NCI-H187 treated with DMSO at 0.1 percent for 48 hours (cell line): ENCODE measurements around the gene PRRT4.

ENCODE experiments used
- DNase-seq: peaks from one replicate; lab custom pipeline; 2025; lab: John Stamatoyannopoulos, UW

Gene PRRT4

GRCh38 chr7:128361411-128362379, at the start of gene PRRT4:
PRRT4 (minus strand) TSS chr7:128361690.
- no peak for DNase-seq

DNA sequence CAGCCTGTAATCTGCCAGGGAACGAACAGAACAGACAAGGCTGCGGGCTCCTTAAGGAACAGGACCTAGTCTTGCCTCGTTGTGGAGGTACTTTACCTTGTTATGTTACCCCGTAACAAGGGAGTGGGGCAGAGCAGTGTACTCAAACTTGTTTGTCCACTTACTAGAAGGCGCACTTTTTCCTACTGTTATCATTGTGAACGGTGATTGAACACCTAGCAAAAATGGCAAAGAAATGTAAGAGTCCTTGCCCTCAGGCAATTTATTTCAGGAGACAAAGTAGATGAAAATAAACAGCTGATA, 48.9 kb upstream of the PRRT4 start:
- DNase-seq: no peak

- no peak for DNase-seq
These were observed 48.3 kb upstream of the PRRT4 start, which contains the start of gene IMPDH1 for GRCh38 chr7:128409596-128410450. IMPDH1 (minus strand) TSS chr7:128409982; CDS start chr7:128409901, 81 bp downstream.

- no peak for DNase-seq
These were observed 47.5 kb upstream of the PRRT4 start for GRCh38 chr7:128408709-128409595.

DNA sequence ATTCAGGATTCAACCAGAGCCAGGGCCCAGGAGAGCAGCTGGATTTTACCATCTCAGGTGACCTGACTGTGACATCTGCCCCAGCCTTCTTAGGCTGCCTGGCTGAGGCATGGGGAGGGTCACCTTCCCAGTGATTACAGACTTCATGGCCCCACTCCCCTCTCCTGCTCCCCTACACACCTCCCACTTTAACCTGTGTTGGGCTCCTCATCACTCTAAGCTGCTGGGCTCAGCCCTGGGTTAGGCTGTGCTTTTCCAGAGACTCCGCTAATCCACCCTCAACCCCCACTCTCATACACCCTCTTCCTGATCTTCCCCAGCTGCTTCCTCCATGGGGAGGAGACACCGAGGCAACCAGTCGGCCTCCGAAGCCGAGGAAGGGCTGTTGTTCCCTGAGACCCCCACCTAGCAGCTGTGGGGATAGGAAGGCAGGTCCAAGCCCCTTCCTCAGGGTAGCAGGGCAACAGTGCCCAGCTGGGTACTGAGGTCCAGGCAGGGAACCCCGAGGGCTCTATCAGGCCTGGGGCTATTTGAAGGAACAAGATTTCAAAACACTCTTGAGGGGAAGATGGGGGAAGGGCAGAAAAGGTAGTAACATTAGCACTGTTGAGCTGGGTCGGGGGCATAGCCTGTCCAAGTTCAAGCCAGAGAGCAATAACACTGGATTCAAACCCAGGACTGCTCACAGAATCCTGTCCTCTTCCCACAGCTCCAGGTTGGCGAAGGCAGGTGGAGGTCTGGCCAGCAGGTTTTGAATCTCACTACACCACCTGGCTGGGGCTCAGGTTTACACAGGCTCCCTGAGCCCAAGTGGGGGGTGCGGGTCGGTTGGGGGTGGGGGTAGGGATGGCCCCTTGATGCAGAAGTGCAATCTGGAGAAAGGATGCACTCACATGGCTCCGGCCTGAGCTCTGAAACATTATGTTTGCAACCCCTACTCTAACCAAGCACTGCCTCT, 46.5 kb upstream of the PRRT4 start:
- no peak for DNase-seq

- DNase-seq: no peak
These were observed 45.7 kb upstream of the PRRT4 start for GRCh38 chr7:128407233-128407589.

GRCh38 chr7:128406314-128407232, 45.1 kb upstream of the PRRT4 start:
- no peak for DNase-seq

- no peak for DNase-seq
These were observed 44.2 kb upstream of the PRRT4 start for GRCh38 chr7:128405471-128406313.

- no peak for DNase-seq
These were observed 43.5 kb upstream of the PRRT4 start for GRCh38 chr7:128404886-128405470.

GRCh38 chr7:128404143-128404681, 42.7 kb upstream of the PRRT4 start:
- DNase-seq: no peak

DNA sequence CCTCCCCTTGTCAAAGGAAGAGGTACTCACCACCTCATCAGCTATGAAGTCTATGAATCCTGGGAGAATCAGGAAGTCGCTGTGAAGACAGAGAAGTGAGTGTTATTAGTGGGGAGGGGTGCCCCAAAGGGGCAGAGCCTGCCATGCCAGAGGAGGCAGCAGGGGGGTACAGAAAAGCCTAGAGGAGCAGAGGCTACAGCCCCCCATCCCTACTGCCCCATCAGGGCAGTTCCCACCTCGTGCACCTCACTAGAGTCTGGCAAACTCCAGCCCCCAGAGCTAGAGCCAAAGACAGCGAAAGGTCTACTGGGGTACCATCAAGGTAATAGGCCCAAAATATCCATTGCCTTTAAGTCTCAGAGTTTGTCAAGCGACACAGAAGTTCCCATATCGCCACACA, 42.2 kb upstream of the PRRT4 start:
- no peak for DNase-seq

DNA sequence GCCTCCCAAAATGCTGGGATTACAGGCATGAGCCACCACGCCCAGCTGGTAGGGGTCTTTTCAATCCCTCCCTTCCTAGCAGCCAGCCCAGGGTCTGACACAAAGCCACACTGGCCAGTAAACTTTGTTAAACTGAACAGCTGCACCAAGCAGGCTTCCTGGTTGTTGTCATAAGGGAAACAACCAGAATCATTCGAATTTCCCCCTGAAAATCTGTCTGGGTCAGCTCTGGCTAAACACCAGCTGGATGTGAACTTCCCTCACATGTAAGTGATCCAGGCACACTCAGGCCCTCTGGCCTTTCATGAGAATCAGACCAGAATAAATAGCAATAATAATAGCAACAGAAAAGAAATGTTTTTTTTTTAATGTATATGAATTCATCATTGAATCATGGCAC, 40.9 kb upstream of the PRRT4 start:
- DNase-seq: no peak

- no peak for DNase-seq
These were observed 39.1 kb upstream of the PRRT4 start for GRCh38 chr7:128400566-128400965.

DNA sequence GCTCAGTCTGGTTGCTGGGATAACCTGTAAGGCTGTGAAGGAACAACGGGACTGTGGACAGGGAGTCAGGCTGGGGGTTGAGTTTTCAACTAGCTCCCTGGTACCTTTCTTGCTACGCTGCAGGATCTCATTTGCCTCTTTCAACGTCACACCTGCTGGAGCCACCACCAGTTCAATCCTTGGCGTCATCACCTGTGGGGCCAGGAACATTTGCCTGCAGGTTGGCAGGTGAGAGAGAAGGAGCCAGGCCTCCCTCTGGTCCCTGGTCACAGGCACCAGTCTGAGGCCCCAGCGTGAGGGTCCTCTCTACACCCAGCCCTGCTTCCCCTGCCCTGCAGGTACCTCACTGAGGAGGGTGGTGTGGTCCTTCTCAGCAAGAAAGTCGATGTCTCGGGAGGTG, 38.5 kb upstream of the PRRT4 start:
- DNase-seq: no peak

DNA sequence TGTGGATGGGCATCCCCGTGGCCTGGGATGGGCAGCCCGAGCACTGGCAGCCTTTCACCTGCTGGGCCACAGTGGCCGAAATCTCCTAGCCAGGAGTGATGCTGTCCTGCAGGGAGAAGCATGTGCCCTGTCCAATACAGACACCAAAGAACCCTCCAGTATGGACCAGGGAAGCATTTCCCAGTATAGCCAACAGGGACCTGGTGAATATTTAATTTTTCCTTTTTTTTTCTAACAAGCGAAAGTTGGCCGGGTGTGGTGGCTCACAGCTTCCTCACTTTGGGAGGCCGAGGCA, 37.3 kb upstream of the PRRT4 start:
- DNase-seq: no peak

GRCh38 chr7:128398016-128398840, 36.7 kb upstream of the PRRT4 start:
- no peak for DNase-seq

DNA sequence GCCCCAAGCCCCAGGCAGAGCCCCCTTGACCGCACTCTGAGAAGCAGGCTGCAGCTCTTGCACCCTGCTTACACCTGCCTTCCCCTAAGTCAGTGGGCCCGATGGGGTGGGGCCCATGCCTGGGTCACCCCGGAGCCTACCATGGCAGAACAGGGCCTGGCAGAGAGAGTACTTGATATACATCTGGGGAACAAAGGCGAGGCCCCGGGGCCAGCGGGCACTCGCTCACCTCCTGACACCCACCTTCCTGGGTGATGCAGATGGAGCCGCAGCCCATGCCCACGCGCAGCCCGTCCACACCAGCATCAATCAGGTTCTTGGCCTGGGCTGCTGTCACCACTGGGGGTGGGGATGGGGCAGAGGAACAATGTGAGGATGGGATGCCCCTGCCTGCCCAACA, 34.9 kb upstream of the PRRT4 start:
- no peak for DNase-seq
